DND-41 (cell line): Measurements from ENCODE around the gene DNLZ.

Experiments used
- ATAC-seq: fragments of 200-7000 bp; cut with Tn5 transposase; 3 replicates; pipeline ENCODE4 v1.9.1; 2021; ENCODE audit warnings: low read depth; ENCODE audit not compliant: insufficient read depth
- DNase-seq: peaks from one replicate; pipeline ENCODE4 v3.0.0-alpha.2; 2020
- H2AFZ ChIP-seq: 2 replicates; pipeline ENCODE4 v1.6.0; 2012; ENCODE audit warnings: low read depth, low read length
- H3K27ac ChIP-seq: 2 replicates; pipeline ENCODE4 v1.5.1; 2012; ENCODE audit warnings: low read length, inconsistent platforms
- H3K27me3 ChIP-seq: fragments of 200-600 bp; sonication (generic); 2 replicates; pipeline ENCODE4 v1.6.0; 2012; ENCODE audit warnings: low read length, mild to moderate bottlenecking, inconsistent platforms; ENCODE audit not compliant: insufficient read depth, poor library complexity
- H3K36me3 ChIP-seq: 2 replicates; pipeline ENCODE4 v1.5.1; 2012; ENCODE audit warnings: low read length, inconsistent platforms; ENCODE audit not compliant: insufficient read depth
- H3K4me1 ChIP-seq: 2 replicates; pipeline ENCODE4 v1.5.1; 2012; ENCODE audit warnings: mild to moderate bottlenecking, low read length; ENCODE audit not compliant: insufficient read depth
- H3K4me2 ChIP-seq: 2 replicates; pipeline ENCODE4 v1.6.0; 2012; ENCODE audit warnings: mild to moderate bottlenecking, moderate library complexity, low read length, inconsistent platforms; ENCODE audit not compliant: insufficient read depth
- H3K4me3 ChIP-seq, 2 experiments: fragments of 200-600 bp in 1 of 2; shearing (Covaris generic) in 1 of 2; 2 replicates each; pipeline ENCODE4 v1.5.1; 2012 to 2016; ENCODE audit warnings: inconsistent platforms in 2 of 2, low read length in 2 of 2, mild to moderate bottlenecking in 2 of 2, low read depth in 1 of 2, moderate library complexity in 1 of 2
- H3K79me2 ChIP-seq: 2 replicates; pipeline ENCODE4 v1.6.0; 2012; ENCODE audit warnings: low read length, inconsistent platforms; ENCODE audit not compliant: insufficient read depth
- H3K9ac ChIP-seq: 2 replicates; pipeline ENCODE4 v1.6.0; 2012; ENCODE audit warnings: low read depth, mild to moderate bottlenecking, inconsistent platforms, low read length, moderate library complexity
- H3K9me3 ChIP-seq: 2 replicates; pipeline ENCODE4 v1.5.1; 2012; ENCODE audit warnings: low read length, moderate library complexity, mild to moderate bottlenecking, inconsistent platforms; ENCODE audit not compliant: insufficient read depth, severe bottlenecking
- H4K20me1 ChIP-seq: 2 replicates; pipeline ENCODE4 v1.6.0; 2012; ENCODE audit warnings: low read length; ENCODE audit not compliant: insufficient read depth
- EZH2 ChIP-seq: IDR thresholded peaks from 3 replicates; pipeline ENCODE4 v1.6.1; 2012; ENCODE audit warnings: borderline replicate concordance, low read depth, mild to moderate bottlenecking, moderate library complexity, low read length, inconsistent platforms; ENCODE audit not compliant: severe bottlenecking
- TF ChIP-seq, protein P1 (sequence below): IDR thresholded peaks from 2 replicates; pipeline ENCODE4 v1.5.1; 2012; ENCODE audit warnings: borderline replicate concordance, low read length, moderate library complexity, mild to moderate bottlenecking; ENCODE audit not compliant: poor library complexity, severe bottlenecking; ENCODE audit errors: extremely low read depth

DNLZ gene

DNA sequence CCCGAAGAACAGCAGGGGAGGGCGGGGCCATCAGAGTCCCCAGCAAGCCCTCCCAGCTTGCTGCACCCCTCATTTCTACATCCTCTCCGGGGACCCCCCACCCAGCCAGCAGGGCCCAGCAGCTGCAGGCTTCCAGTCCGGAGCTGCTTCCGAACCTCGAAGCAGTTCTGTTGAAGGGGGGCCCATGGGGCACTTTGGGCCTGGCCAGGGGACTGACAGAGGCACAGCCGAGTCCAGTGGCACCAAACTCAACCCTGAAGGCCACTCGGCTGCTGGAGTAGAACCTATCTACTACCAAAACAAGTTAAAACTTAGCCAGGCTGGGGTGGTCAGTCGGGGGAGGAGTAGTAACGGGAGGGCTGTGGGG lies 51.6 kb downstream of the DNLZ start:
- H2AFZ ChIP-seq: no peak overlapping the region

DNA sequence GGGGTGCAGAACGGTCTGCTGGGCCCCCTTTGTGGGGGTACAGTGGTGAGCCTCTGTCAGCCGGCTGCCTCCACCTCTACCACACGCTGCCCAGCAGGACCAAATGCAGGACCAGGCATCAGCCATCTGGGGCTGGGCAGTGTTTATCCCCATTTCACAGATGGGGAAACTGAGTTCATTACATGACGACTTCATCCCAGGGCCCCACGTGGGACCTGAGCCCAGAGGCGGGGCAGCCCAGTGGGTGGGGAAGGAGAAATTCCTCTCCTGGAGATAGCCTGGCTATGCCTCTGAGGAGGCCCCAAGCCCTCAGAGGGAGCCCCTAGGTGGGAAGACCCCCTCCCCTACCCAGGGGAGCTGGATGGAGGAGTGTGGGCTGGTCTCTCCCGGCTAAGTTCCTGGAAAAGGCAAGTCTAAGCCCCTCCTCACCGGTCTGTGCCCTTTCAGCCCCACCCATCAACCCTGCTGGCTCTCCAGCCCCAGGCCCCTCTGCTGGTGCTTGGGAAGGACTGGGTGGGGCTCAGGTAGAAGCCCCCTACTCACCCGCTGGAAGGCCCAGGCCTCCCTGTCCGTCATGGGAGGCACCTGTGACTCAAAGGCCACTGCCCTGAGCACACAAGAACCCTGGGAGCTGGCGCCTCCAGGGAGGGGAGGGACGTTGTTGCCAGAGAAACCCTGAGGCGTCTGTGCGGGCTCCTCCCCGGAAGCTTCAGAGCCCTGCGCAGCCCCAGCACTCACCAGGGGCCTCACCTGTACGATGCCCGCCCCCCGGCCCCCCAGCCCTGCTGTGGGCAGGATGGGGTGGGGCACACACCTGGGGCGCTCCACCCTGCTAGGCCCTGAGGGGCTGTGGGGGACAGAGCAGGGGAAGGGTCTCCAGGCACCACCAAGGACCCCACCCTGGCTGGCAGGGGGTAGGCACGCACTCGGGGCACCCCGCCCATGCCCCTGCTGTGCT lies 52.2 kb downstream of the DNLZ start:
- DNase-seq: peak; percentile 11

More for the DNA sequence above, 51.6 kb downstream of the DNLZ start:
- Histone ChIP-seq H3K36me3 (no peaks in the 10 kb centered on the region), H3K4me1 (no peaks in the 10 kb centered on the region; the same call in 1 of the 2 replicates), H3K4me2 (no peak overlapping the region), H3K9ac (no peak overlapping the region), H3K79me2 (no peaks in the 10 kb centered on the region), H4K20me1 (peaks cover 7% of the 10 kb centered on the region; the same call in 1 of the 2 replicates), H3K27ac (no peak overlapping the region), H3K27me3 (no peaks in the 10 kb centered on the region), H3K9me3 (peaks cover 11% of the 10 kb centered on the region), H3K4me3 (no peak overlapping the region)
- ATAC-seq: no peak
- no peak for TF ChIP-seq EZH2
- TF ChIP-seq, protein P1, sequence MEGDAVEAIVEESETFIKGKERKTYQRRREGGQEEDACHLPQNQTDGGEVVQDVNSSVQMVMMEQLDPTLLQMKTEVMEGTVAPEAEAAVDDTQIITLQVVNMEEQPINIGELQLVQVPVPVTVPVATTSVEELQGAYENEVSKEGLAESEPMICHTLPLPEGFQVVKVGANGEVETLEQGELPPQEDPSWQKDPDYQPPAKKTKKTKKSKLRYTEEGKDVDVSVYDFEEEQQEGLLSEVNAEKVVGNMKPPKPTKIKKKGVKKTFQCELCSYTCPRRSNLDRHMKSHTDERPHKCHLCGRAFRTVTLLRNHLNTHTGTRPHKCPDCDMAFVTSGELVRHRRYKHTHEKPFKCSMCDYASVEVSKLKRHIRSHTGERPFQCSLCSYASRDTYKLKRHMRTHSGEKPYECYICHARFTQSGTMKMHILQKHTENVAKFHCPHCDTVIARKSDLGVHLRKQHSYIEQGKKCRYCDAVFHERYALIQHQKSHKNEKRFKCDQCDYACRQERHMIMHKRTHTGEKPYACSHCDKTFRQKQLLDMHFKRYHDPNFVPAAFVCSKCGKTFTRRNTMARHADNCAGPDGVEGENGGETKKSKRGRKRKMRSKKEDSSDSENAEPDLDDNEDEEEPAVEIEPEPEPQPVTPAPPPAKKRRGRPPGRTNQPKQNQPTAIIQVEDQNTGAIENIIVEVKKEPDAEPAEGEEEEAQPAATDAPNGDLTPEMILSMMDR: no peak
- DNase-seq: no peak

DNA sequence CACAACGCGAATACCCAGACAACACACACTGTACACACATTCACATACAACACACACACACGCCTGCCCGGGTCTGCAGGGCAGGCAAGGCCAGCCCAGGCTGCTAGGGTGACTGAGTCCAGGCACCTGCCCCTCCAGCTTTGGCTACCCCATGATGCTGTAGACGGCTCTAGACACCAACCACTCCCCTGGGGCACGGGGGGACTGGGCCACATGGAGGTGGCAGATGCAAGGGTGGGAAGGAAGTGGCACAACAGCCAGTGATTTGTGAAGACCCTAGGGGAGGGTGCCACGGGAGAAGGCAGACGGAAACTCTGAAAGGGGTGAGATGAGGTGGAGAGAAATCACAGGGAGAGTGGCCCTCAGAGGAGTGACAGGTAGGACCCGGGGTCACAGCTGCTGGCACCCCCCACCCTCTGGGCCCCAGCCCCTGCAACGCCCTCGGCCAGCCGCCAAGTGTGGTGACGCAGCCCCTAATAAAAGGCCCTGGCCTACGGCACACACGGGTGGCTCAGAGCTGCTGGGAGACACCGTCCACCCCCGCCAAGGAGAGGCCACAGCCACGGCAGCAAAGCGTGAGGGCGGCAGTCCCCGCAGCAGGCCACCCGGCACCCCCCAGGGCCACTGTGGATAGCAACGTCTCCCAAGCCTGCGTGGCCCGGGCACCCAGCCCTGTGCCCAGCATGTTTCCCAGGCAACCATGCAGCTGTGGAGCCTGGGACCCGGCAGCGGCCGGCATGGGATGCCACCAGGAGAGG lies 53.1 kb downstream of the DNLZ start:
- Histone ChIP-seq H3K27ac (no peak overlapping the region), H3K9ac (no peak overlapping the region), H2AFZ (no peak overlapping the region), H3K4me2 (no peak overlapping the region), H3K4me3 (no peak overlapping the region), H3K27me3 (no peaks in the 10 kb centered on the region), H3K36me3 (no peaks in the 10 kb centered on the region), H3K4me1 (no peaks in the 10 kb centered on the region; the same call in 1 of the 2 replicates), H4K20me1 (peaks cover 8% of the 10 kb centered on the region; the same call in 1 of the 2 replicates), H3K79me2 (no peaks in the 10 kb centered on the region), H3K9me3 (peaks cover 8% of the 10 kb centered on the region)
- ATAC-seq (0 out of 3 replicates have a peak, but pooled peaks have one; percentile 17), DNase-seq (peak; percentile 23)
- TF ChIP-seq, protein P1: no peak
- TF ChIP-seq EZH2: no peak

More for the DNA sequence above, 52.2 kb downstream of the DNLZ start:
- H3K27me3 ChIP-seq: no peaks in the 10 kb centered on the region
- H3K79me2 ChIP-seq: no peaks in the 10 kb centered on the region
- peaks cover 11% of the 10 kb centered on the region for H3K9me3 ChIP-seq
- peaks cover 8% of the 10 kb centered on the region; the same call in 1 of the 2 replicates for H4K20me1 ChIP-seq
- H2AFZ ChIP-seq: no peak overlapping the region
- no peaks in the 10 kb centered on the region for H3K36me3 ChIP-seq
- H3K4me2 ChIP-seq: no peak overlapping the region
- no peak overlapping the region for H3K4me3 ChIP-seq
- H3K27ac ChIP-seq: no peak overlapping the region
- ATAC-seq: 0 out of 3 replicates have a peak, but pooled peaks have one; percentile 39
- H3K9ac ChIP-seq: no peak overlapping the region
- no peak for TF ChIP-seq EZH2
- TF ChIP-seq, protein P1: no peak
- H3K4me1 ChIP-seq: no peaks in the 10 kb centered on the region; the same call in 1 of the 2 replicates
